OCI-LY1 (cell line): ENCODE results near the gene MAP3K6.

ENCODE experiments used
- H2AFZ ChIP-seq: fragments of 200-600 bp; sonication (generic), shearing (Covaris generic); 2 replicates; pipeline ENCODE4 v1.6.0; 2014; ENCODE audit warnings: antibody characterized with exemption, mild to moderate bottlenecking, low read length
- H3F3A ChIP-seq: fragments of 200-600 bp; sonication (generic), shearing (Covaris generic); 2 replicates; pipeline ENCODE4 v1.6.0; 2014; ENCODE audit warnings: mild to moderate bottlenecking, antibody characterized with exemption, low read length, moderate library complexity; ENCODE audit not compliant: insufficient read depth
- H3K27ac ChIP-seq: fragments of 200-600 bp; sonication (generic); 2 replicates; pipeline ENCODE4 v1.5.1; 2014; ENCODE audit warnings: low read length, mixed run types, mild to moderate bottlenecking, low read depth; ENCODE audit not compliant: poor library complexity, severe bottlenecking
- H3K27me3 ChIP-seq: fragments of 200-600 bp; sonication (generic); 2 replicates; pipeline ENCODE4 v1.6.0; 2014; ENCODE audit warnings: antibody characterized with exemption, mild to moderate bottlenecking, low read length, moderate library complexity; ENCODE audit not compliant: insufficient read depth
- H3K36me3 ChIP-seq: fragments of 200-600 bp; sonication (generic); 2 replicates; pipeline ENCODE4 v1.6.1; 2014; ENCODE audit warnings: mild to moderate bottlenecking, antibody characterized with exemption, low read length, moderate library complexity, mixed read lengths; ENCODE audit not compliant: insufficient read depth
- H3K4me1 ChIP-seq: fragments of 200-600 bp; sonication (generic); 2 replicates; pipeline ENCODE4 v1.5.1; 2014; ENCODE audit warnings: mild to moderate bottlenecking, low read length, moderate library complexity; ENCODE audit not compliant: insufficient read depth, severe bottlenecking
- H3K4me2 ChIP-seq: fragments of 200-600 bp; sonication (generic), shearing (Covaris generic); 2 replicates; pipeline ENCODE4 v1.6.1; 2014; ENCODE audit warnings: low read length
- H3K4me3 ChIP-seq: fragments of 200-600 bp; sonication (generic); 2 replicates; pipeline ENCODE4 v1.5.1; 2014; ENCODE audit warnings: low read length, low read depth, mild to moderate bottlenecking, mixed read lengths; ENCODE audit not compliant: poor library complexity, severe bottlenecking
- H3K79me2 ChIP-seq: fragments of 200-600 bp; shearing (Covaris generic); 2 replicates; pipeline ENCODE4 v1.6.1; 2016; ENCODE audit warnings: mixed run types, low read length, mixed read lengths; ENCODE audit not compliant: insufficient read depth
- H3K9ac ChIP-seq: fragments of 200-600 bp; sonication (generic), shearing (Covaris generic); 2 replicates; pipeline ENCODE4 v1.6.1; 2014; ENCODE audit warnings: mild to moderate bottlenecking, low read length, mixed read lengths
- H3K9me2 ChIP-seq: fragments of 200-600 bp; sonication (generic), shearing (Covaris generic); 2 replicates; pipeline ENCODE4 v1.6.1; 2014; ENCODE audit warnings: low read depth, mild to moderate bottlenecking, low read length, mixed read lengths
- H3K9me3 ChIP-seq: fragments of 200-600 bp; shearing (Covaris generic); 2 replicates; pipeline ENCODE4 v1.6.1; 2014; ENCODE audit warnings: low read length, mixed read lengths
- H4K20me1 ChIP-seq: fragments of 200-600 bp; sonication (generic), shearing (Covaris generic); 2 replicates; pipeline ENCODE4 v1.6.0; 2016; ENCODE audit warnings: mild to moderate bottlenecking, low read length; ENCODE audit not compliant: insufficient read depth
- CTCF ChIP-seq: fragments of 200-600 bp; sonication (generic), shearing (Covaris generic); IDR thresholded peaks from 2 replicates; pipeline ENCODE4 v1.5.1; 2017; ENCODE audit warnings: mild to moderate bottlenecking, antibody characterized with exemption, low read length, moderate library complexity, mixed read lengths
- EZH2 ChIP-seq: fragments of 200-600 bp; sonication (generic), shearing (Covaris generic); IDR thresholded peaks from 2 replicates; pipeline ENCODE4 v1.8.0; 2017; ENCODE audit warnings: borderline replicate concordance, mixed run types, mild to moderate bottlenecking, antibody characterized with exemption, low read length, moderate library complexity, mixed read lengths

MAP3K6 gene

GRCh38 chr1:27346357-27346756 lies 20.4 kb downstream of the MAP3K6 start:
- Histone ChIP-seq H3K36me3 (no peaks in the 10 kb centered on the region), H3K9ac (no peak overlapping the region), H3K4me2 (no peak overlapping the region), H3K79me2 (no peaks in the 10 kb centered on the region), H4K20me1 (no peaks in the 10 kb centered on the region), H3K9me3 (no peaks in the 10 kb centered on the region), H3K27ac (no peak overlapping the region), H3K9me2 (no peaks in the 10 kb centered on the region), H3F3A (no peaks in the 10 kb centered on the region), H3K4me3 (no peak overlapping the region), H3K27me3 (no peaks in the 10 kb centered on the region), H2AFZ (no peak overlapping the region), H3K4me1 (peaks cover 33% of the 10 kb centered on the region)
- TF ChIP-seq CTCF (no peak), EZH2 (no peak)

GRCh38 chr1:27345272-27345671 lies 21.5 kb downstream of the MAP3K6 start:
- Histone ChIP-seq H3F3A (no peaks in the 10 kb centered on the region), H3K4me3 (no peak overlapping the region), H3K27me3 (no peaks in the 10 kb centered on the region), H3K4me1 (peaks cover 43% of the 10 kb centered on the region), H3K79me2 (no peaks in the 10 kb centered on the region), H3K36me3 (no peaks in the 10 kb centered on the region), H4K20me1 (no peaks in the 10 kb centered on the region), H2AFZ (no peak overlapping the region), H3K4me2 (no peak overlapping the region), H3K9me3 (no peaks in the 10 kb centered on the region), H3K9me2 (no peaks in the 10 kb centered on the region), H3K9ac (no peak overlapping the region), H3K27ac (no peak overlapping the region)
- TF ChIP-seq CTCF (no peak), EZH2 (no peak)

- peak overlapping the region; percentile 76; the same call in 1 of the 2 replicates for H3K9ac ChIP-seq
- no peaks in the 10 kb centered on the region for H3K9me3 ChIP-seq
- H3K79me2 ChIP-seq = no peaks in the 10 kb centered on the region
- TF ChIP-seq CTCF (no peak), EZH2 (no peak)
- peak overlapping the region; percentile 79 for H3K4me3 ChIP-seq
- peak overlapping the region; percentile 73 for H3K27ac ChIP-seq
- H3K4me1 ChIP-seq = peaks cover 39% of the 10 kb centered on the region
- H3K36me3 ChIP-seq = no peaks in the 10 kb centered on the region
- H3K4me2 ChIP-seq = peak overlapping the region; percentile 93
- no peaks in the 10 kb centered on the region for H3F3A ChIP-seq
- no peaks in the 10 kb centered on the region for H4K20me1 ChIP-seq
- H3K27me3 ChIP-seq = no peaks in the 10 kb centered on the region
- H3K9me2 ChIP-seq = no peaks in the 10 kb centered on the region
- no peak overlapping the region for H2AFZ ChIP-seq
These were observed 23.1 kb downstream of the MAP3K6 start for GRCh38 chr1:27343639-27344025.
